GM18909 (cell line): ENCODE results near the gene ASIC3.
"Not testable (repeated sequence)": the region's sequence is repeated elsewhere in the genome, so short reads cannot be mapped to it uniquely, and the experiment has no call there.

ENCODE experiments used
- ATAC-seq: cut with Tn5 transposase; IDR thresholded peaks from one replicate; pipeline ENCODE4 v1.9.1; 2021; ENCODE audit warnings: mild to moderate bottlenecking; ENCODE audit not compliant: unreplicated experiment, poor library complexity

Gene ASIC3

GRCh38 chr7:151047976-151048815 is at the start of gene ASIC3:
Gene ASIC3, plus strand, starts transcription at chr7:151048531. Its CDS starts 355 bp downstream, at chr7:151048886.
- no peak for ATAC-seq

- ATAC-seq, result no peak
Observed at GRCh38 chr7:150999001-150999400, 49.3 kb upstream of the ASIC3 start.

DNA sequence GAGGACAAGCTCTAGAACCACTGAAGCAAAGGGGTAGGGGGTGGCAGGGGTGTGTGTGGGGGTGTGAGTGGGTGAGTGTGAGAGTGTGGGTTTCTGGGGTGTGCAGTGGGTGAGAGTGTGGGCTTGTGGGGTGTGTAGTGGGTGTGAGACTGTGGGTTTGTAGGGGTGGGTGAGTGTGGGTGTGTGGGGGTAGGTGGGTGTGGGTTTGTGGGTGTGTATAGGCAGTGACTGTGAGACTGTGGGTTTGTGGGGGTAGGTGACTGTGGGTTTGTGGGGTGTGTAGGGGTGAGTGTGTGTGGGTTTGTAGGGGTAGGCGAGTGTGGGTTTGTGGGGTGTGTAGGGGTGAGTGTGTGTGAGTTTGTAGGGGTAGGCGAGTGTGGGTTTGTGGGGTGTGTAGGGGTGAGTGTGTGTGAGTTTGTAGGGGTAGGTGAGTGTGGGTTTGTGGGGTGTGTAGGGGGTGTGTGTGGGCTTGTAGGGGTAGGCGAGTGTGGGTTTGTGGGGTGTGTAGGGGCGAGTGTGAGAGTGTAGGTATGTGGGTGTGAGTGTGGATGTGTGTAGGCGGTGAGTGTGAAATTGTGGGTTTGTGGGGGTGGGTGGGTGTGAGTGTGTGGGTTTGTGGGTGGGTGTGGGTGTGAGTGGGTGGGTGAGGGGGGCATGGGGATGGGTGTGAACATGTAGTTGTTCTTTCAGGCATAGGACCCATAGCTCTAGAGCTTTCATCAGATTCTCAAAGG is 48.7 kb upstream of the ASIC3 start:
- ATAC-seq, result no peak

GRCh38 chr7:151000897-151001495 is 47.3 kb upstream of the ASIC3 start:
- no peak for ATAC-seq

DNA sequence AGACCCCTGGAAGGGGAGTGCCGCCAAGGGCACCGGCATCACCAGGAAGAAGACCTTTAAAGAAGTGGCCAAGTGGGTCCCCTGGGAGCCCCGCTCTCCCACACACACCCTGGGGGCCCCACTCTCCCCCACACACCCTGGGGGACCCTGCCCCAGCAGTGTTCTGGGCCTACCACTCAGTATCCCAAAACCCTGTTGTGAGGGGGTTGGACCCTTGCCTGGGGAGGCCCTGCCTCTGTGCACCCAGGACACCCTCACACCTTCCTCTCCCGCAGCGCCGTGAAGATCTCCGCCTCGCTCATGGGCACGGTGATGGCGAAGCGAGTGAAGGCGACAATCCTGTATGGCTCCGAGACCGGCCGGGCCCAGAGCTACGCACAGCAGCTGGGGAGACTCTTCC is 46.8 kb upstream of the ASIC3 start:
- no peak for ATAC-seq

DNA sequence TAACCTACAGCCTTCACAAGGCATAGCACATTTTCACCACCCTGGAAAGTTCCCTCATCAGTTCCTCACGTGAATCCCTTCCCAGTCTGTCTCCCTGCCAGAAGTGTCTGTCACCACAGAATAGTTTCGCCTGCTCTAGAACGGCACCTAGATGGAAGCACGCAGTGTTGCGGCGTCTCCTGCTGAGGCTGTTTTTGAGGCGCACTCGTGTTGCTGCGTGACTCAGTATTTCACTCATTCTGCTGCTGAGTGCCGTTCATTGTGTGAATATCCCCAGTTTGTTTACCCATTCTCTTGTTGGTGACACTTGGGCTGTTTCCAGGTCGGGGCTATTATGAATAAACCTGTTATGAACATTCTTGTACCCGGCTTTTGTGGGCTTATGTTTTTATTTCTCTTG is 44.8 kb upstream of the ASIC3 start:
- ATAC-seq, result no peak

DNA sequence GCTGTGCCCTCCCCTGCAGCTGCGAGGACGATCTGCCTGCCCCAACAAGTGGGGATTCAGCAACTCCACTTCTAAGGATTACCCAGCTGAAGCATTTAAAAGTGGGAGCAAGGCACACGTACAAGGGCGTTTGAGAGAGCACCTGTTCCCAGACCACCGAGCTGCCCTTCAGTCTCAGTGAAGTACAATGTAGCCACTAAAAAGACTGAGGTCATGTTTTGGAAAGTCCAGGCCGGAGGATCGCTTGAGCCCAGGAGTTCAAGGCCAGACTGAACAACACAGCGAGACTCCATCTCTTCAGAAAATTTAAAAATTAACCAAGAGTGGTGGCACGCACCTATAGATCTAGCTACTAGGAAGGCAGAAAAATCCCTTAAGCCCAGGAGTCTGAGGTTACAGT is 42.8 kb upstream of the ASIC3 start:
- no peak for ATAC-seq

GRCh38 chr7:151006590-151007300 is 41.6 kb upstream of the ASIC3 start:
- no peak for ATAC-seq

- ATAC-seq, result no peak
Observed at GRCh38 chr7:151007469-151007898, 40.8 kb upstream of the ASIC3 start.

DNA sequence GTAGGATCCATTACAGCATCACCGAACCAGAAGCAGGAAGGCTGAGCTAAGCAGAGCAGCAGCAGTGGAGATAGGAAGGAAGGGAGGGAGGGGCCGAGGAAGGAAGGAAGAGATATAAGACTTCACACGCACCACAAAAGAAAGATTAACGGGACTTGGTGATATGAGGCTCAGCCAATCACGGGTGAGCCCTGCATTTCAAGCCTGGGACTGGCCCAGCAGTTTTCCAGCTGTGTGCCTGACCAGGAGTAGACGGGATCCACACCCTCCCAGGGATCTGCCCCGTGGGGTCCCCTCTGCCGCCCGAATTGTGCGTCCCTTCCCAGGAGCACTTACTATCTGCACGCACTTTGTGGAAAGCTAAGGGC is 40.2 kb upstream of the ASIC3 start:
- ATAC-seq, result no peak

DNA sequence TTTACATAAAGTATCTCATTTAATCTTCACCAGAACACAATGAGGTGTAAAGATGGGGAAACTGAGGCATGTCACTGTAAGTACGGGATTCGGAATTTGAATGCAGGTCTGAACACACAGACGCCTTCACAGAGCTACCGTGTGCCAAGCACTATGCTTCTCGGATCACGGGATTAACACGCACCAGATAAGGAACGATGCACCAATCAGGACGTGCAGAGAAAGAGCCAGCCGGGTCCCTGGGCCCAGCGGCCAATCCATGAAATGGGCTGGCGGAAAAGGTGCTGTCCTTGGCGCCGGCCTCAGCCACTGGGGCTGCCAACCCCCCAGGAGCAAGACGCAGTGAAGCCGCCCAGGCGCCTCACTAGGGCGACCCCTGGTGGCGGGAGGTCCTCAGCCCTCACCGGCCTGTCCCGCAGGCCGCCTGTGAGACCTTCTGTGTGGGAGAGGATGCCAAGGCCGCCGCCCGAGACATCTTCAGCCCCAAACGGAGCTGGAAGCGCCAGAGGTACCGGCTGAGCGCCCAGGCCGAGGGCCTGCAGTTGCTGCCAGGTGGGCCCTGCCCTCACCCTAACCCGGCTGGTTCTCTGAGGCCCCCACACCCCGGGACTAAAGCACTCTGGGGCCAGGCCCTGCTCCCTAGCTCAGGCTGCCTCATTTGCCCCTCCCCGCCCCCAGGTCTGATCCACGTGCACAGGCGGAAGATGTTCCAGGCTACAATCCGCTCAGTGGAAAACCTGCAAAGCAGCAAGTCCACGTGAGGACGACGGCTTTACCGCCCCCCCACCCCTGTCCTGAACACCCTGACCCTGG is 39.6 kb upstream of the ASIC3 start:
- peak; percentile 51 for ATAC-seq

GRCh38 chr7:151009327-151010036 is 38.8 kb upstream of the ASIC3 start:
- ATAC-seq, result no peak

- no peak for ATAC-seq
Observed at GRCh38 chr7:151010037-151010306, 38.4 kb upstream of the ASIC3 start.

DNA sequence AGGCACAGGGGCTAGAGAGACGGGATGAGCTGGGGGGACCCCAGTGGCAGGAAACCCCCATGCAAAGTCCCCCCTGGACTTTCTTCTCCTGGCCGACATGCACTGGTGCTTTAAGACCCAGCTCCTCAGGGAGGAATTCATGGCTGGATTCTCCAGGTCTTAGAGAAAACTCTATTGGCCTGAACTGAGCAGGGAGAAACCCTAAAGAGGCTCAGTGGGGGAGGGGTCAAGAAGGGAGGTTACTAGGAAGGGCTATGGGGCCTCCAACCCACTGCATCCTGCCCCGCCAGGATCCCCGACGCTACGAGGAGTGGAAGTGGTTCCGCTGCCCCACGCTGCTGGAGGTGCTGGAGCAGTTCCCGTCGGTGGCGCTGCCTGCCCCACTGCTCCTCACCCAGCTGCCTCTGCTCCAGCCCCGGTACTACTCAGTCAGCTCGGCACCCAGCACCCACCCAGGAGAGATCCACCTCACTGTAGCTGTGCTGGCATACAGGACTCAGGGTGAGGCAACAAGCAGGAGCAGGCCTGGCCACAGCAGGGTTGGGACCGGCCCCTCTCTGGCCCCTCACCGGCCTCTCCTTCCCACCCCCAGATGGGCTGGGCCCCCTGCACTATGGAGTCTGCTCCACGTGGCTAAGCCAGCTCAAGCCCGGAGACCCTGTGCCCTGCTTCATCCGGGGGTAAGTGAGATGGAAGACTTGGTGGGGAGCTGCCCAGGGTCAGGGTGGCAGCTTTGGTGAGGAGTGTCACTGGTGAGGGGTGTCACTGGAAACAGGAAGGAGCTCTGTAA is 37.8 kb upstream of the ASIC3 start:
- no peak for ATAC-seq

GRCh38 chr7:151011097-151011409 is 37.3 kb upstream of the ASIC3 start:
- ATAC-seq, result no peak

DNA sequence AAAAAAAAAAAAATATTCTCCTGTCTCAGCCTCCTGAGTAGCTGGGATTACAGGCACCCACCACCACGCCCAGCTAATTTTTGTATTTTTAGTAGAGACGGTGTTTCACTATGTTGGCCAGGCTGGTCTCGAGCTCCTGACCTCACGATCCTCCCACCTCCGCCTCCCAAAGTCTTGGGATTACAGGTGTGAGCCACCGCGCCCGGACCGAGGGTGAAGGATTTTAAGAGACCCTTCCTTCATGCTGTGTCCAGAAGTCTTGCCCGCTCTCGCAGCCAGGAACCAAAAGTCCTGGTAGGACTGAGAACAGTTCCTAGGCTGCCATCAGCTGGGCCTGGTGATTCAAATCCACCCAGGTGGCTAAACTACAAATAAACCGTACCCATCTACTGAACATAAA is 36.7 kb upstream of the ASIC3 start:
- not testable (repeated sequence) for ATAC-seq

- ATAC-seq, result no peak
Observed at GRCh38 chr7:151012031-151012692, 36.2 kb upstream of the ASIC3 start.

- ATAC-seq, result no peak
Observed at GRCh38 chr7:151012911-151013347, 35.4 kb upstream of the ASIC3 start.
